Measurements from ENCODE around the gene MAP4K2. TPM values are rescaled to one million over a fixed set of nuclear protein-coding genes. Genes with fewer than 3 reads are reported as not detected.
A peak's percentile ranks its signal among the peaks of the same experiment; 100 is the strongest.

Gene MAP4K2
- total and polyA plus RNA-seq, 7 donors, result 9.0 to 23.5 (median 13.6) TPM

DNA sequence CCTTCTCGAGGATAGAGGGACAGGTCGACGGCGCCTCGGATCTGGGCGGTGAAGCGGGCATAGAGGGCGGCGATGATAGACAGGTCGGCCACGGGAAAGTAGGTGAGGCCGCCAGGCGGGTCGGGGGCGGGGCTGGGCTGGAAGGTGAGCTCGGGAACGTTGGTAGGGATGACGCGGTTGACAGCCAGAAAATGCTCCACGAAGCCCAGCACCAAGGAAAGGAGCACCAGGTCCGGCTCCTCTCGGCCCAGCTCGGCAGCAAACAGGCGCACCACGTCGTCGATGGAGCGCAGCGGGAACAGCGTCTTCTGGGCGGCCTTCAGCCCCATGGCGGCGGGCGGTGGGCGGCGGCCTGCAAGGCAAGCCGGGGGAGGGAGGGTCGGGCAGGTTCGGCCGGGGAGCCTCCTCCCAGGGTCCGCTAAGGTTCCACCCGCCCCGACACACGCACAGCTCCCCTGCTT, 6.8 kb upstream of the MAP4K2 start:
- 1 to 4% methylated on average over 44 of the region's 44 CpGs for WGBS, 2 donors
- TF ChIP-seq POLR2A (IDR thresholded peaks at IDR 0.05) (no peak), POLR2AphosphoS5 (IDR thresholded peaks at IDR 0.05) (no peak), EP300 (IDR thresholded peaks at IDR 0.05) (no peak)
- TF ChIP-seq, protein P1, sequence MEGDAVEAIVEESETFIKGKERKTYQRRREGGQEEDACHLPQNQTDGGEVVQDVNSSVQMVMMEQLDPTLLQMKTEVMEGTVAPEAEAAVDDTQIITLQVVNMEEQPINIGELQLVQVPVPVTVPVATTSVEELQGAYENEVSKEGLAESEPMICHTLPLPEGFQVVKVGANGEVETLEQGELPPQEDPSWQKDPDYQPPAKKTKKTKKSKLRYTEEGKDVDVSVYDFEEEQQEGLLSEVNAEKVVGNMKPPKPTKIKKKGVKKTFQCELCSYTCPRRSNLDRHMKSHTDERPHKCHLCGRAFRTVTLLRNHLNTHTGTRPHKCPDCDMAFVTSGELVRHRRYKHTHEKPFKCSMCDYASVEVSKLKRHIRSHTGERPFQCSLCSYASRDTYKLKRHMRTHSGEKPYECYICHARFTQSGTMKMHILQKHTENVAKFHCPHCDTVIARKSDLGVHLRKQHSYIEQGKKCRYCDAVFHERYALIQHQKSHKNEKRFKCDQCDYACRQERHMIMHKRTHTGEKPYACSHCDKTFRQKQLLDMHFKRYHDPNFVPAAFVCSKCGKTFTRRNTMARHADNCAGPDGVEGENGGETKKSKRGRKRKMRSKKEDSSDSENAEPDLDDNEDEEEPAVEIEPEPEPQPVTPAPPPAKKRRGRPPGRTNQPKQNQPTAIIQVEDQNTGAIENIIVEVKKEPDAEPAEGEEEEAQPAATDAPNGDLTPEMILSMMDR (IDR thresholded peaks at IDR 0.05), result no peak
- Histone ChIP-seq H3K9me3 (no peaks in the 10 kb centered on the region), H3K4me3 (peak overlapping the region; percentile 60 to 97 (median 89)), H3K36me3 (peaks cover 0 to 33% (median 18%) of the 10 kb centered on the region in 4 donors), H3K27ac (peak overlapping the region; percentile 79 to 82 (median 82)), H3K4me1 (peaks cover 0 to 20% (median 16%) of the 10 kb centered on the region in 4 donors), H3K27me3 (no peaks in the 10 kb centered on the region)
- DNase-seq, result no peak
- intact Hi-C loops (cut with DNase I), result no loop called here

DNA sequence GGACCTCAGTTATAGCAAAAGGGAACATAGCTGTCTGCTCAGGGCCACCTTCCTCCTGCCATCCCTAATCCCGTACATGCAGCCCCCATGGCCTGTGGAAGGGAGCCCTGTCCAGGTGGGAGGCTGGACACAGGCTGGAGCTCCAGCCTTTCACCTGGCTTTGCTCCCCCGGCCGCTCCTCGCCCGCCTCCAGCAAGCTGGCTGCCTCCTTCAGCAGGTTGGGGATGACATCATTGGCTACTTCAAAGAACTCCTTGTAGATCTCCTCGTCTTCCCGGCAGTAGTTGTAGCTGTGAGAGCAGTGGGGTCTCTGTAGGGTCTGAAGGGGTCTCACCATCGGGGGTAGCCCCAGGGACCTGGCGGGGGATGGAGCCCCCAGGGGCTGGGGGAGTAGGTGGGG, 2.5 kb upstream of the MAP4K2 start:
- 95 to 97% methylated on average over 9 of the region's 9 CpGs for WGBS, 2 donors
- intact Hi-C loops (cut with DNase I), result no loop called here
- H3K4me1 ChIP-seq, result peaks cover 0 to 47% (median 35%) of the 10 kb centered on the region in 4 donors
- no peaks in the 10 kb centered on the region for H3K9me3 ChIP-seq
- H3K27ac ChIP-seq, result no peak overlapping the region
- no peaks in the 10 kb centered on the region for H3K27me3 ChIP-seq
- DNase-seq, result no peak
- TF ChIP-seq POLR2AphosphoS5 (IDR thresholded peaks at IDR 0.05), result no peak
- no peak overlapping the region for H3K4me3 ChIP-seq
- H3K36me3 ChIP-seq, result peaks cover 0 to 35% (median 20%) of the 10 kb centered on the region in 4 donors

DNA sequence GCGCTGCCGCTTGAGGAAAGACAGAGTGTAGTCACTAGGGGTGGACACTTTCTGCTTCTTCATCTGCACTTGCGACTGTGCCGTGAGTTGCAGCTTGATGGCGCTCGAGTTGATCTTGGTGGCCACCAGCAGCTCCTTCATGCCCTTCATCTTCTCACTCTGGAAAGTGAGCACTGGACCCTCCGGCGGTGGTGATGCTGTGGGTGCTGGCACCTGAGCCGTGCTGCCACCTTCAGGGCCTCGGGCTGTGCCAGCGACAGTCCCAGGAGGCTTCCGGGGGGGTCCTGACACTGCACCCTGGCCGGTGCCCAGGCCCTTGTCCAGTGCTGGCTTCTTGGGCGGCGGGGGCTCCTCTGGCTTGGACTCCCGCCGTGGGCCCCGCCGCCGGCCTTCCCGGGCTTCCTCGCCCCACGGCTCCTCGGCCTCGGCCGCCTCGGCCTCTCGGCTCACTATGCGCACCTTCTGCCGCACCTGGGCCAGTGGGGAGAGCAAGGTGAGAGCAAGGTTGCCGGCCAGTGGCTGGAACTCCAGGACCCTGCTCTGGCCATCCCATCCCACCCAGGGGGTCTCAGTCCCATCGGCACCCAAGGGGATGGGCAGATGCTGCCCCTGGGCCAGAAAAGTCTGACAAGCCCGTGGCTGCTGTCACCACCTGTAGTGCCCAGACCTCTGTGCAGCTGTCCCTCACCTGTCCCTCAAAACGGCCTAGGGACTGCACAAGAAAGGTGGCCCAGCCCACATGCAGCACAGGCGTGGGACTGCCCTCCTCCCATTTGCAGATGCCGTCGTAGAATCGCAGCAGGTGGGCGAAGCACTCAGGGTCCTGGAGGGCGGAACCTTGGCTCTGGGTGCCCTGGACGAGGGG, 1.6 kb upstream of the MAP4K2 start:
- H3K36me3 ChIP-seq, result peaks cover 0 to 35% (median 20%) of the 10 kb centered on the region in 4 donors
- 92 to 94% methylated on average over 41 of the region's 41 CpGs for WGBS, 2 donors

DNA sequence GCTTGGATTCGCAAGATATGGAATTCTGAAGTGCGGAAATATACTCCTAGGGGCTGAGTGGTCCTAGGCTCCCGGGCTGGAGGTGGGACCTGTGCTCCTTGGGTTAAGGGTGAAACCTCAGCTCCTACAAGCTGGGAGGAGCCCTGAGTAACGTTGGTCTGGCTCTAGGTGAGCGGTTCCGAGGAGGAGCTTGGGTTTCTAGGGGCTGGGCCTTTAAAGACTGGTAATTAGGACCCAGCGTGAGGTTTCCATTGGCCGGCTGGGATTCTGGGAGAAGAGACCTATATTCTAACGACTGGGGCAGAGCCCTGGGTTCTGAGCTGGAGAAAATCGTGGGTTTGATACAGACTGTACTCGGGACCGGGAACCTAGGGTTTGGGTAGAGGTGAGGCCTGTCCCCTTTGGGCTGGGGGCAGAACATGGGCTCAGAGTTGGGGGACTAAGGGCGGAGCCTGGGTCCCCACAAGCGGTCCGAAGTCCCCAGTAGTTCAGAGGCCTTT, 882 bp upstream of the MAP4K2 start:
- H3K4me1 ChIP-seq, result peaks cover 0 to 33% (median 24%) of the 10 kb centered on the region in 4 donors
- peak overlapping the region; percentile 55 to 80 (median 65) for H3K4me3 ChIP-seq
- peak overlapping the region; percentile 91 to 94 (median 93) for H3K27ac ChIP-seq
- intact Hi-C loops (cut with DNase I), result no loop called here
- no peak for DNase-seq
- H3K27me3 ChIP-seq, result no peaks in the 10 kb centered on the region
- peaks cover 0 to 37% (median 21%) of the 10 kb centered on the region in 4 donors for H3K36me3 ChIP-seq
- 38 to 48% methylated on average over 15 of the region's 15 CpGs for WGBS, 2 donors
- no peaks in the 10 kb centered on the region for H3K9me3 ChIP-seq
- TF ChIP-seq POLR2A (IDR thresholded peaks at IDR 0.05) (no peak), POLR2AphosphoS5 (IDR thresholded peaks at IDR 0.05) (no peak), EP300 (IDR thresholded peaks at IDR 0.05) (no peak)
- TF ChIP-seq, protein P1 (IDR thresholded peaks at IDR 0.05), result no peak

More for the DNA sequence above, 1.6 kb upstream of the MAP4K2 start:
- Histone ChIP-seq H3K9me3 (no peaks in the 10 kb centered on the region), H3K4me3 (no peak overlapping the region), H3K27me3 (no peaks in the 10 kb centered on the region), H3K27ac (peak overlapping the region; percentile 91 to 94 (median 93)), H3K4me1 (peaks cover 0 to 40% (median 30%) of the 10 kb centered on the region in 4 donors)
- DNase-seq, result peak; percentile 68
- TF ChIP-seq EP300 (IDR thresholded peaks at IDR 0.05) (no peak), POLR2AphosphoS5 (IDR thresholded peaks at IDR 0.05) (no peak), POLR2A (IDR thresholded peaks at IDR 0.05) (no peak)
- TF ChIP-seq, protein P1 (IDR thresholded peaks at IDR 0.05), result no peak
- intact Hi-C loops (cut with DNase I), result no loop called here

All from sigmoid colon (tissue), 7 donors.